HEK293T (cell line): Measurements from ENCODE around the gene LRRC7.

Experiments used
- ARNT ChIP-seq: fragments of 450-650 bp; IDR thresholded peaks from 2 replicates; pipeline ENCODE4 v1.6.1; 2017; ENCODE audit warnings: mild to moderate bottlenecking
- BHLHE40 ChIP-seq: fragments of 450-650 bp; IDR thresholded peaks from 2 replicates; pipeline ENCODE4 v1.6.1; 2016; ENCODE audit warnings: mild to moderate bottlenecking, moderate library complexity, borderline replicate concordance
- CTBP1 ChIP-seq: fragments of 450-650 bp; IDR thresholded peaks from 2 replicates; pipeline ENCODE4 v1.6.1; 2016; ENCODE audit warnings: borderline replicate concordance
- ELF4 ChIP-seq: fragments of 450-650 bp; IDR thresholded peaks from 2 replicates; pipeline ENCODE4 v1.6.1; 2017; ENCODE audit warnings: antibody characterized with exemption
- FOXA1 ChIP-seq: fragments of 450-650 bp; IDR thresholded peaks from 2 replicates; pipeline ENCODE4 v1.6.1; 2016; ENCODE audit warnings: mild to moderate bottlenecking
- FOXM1 ChIP-seq: fragments of 450-650 bp; IDR thresholded peaks from 2 replicates; pipeline ENCODE4 v1.6.1; 2017; ENCODE audit warnings: mild to moderate bottlenecking, borderline replicate concordance
- HDGF ChIP-seq: fragments of 450-650 bp; IDR thresholded peaks from 2 replicates; pipeline ENCODE4 v1.6.1; 2017; ENCODE audit warnings: antibody characterized with exemption, borderline replicate concordance
- LEF1 ChIP-seq: fragments of 450-650 bp; IDR thresholded peaks from 2 replicates; pipeline ENCODE4 v1.6.1; 2017; ENCODE audit warnings: mild to moderate bottlenecking, borderline replicate concordance
- NFRKB ChIP-seq: fragments of 450-650 bp; IDR thresholded peaks from 2 replicates; pipeline ENCODE4 v1.6.1; 2016; ENCODE audit warnings: mild to moderate bottlenecking, moderate library complexity
- PKNOX1 ChIP-seq: fragments of 450-650 bp; IDR thresholded peaks from 2 replicates; pipeline ENCODE4 v1.6.1; 2016
- SP1 ChIP-seq: fragments of 450-650 bp; IDR thresholded peaks from 2 replicates; pipeline ENCODE4 v1.6.1; 2017
- TARDBP ChIP-seq: fragments of 450-650 bp; IDR thresholded peaks from 2 replicates; pipeline ENCODE4 v1.6.1; 2016
- ZNF384 ChIP-seq: fragments of 450-650 bp; IDR thresholded peaks from 2 replicates; pipeline ENCODE4 v1.6.1; 2016

DNA sequence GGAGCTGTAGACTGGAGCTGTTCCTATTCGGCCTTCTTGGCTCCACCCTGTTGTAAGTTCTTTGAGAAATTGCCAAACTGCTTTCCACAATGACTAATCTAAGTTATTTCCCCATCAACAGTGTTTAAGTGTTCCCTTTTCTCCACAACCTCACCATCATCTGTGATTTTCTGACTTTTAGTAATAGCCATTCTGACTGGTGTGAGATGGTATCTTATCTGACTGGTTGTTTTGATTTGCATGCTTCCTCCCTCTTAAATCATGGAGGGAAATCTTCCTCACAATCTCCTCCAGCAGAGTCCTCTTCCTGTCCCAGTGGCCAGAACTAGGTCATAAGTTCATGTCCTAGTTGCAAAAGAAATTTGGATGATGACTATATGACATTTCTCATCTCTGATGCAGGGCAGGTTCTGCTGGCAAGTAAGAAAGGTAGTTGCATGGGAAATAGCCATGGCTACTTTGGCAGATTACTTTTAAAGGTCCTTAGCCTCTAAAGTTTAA, 343.6 kb downstream of the LRRC7 start:
- TF ChIP-seq BHLHE40 (no peak), HDGF (no peak), SP1 (no peak), FOXM1 (no peak), FOXA1 (no peak), PKNOX1 (no peak), ELF4 (no peak), NFRKB (no peak), TARDBP (no peak), ARNT (no peak), ZNF384 (no peak), CTBP1 (no peak), LEF1 (no peak)
